SH-SY5Y (cell line): Measurements from ENCODE around the gene MTFP1.

Experiments used
- GATA2 ChIP-seq: IDR thresholded peaks from 2 replicates; pipeline ENCODE4 v1.6.1; 2011; ENCODE audit warnings: mild to moderate bottlenecking, low read depth, low read length
- GATA3 ChIP-seq: IDR thresholded peaks from 2 replicates; pipeline ENCODE4 v1.6.1; 2011; ENCODE audit warnings: low read depth, mild to moderate bottlenecking, low read length, moderate library complexity

DNA sequence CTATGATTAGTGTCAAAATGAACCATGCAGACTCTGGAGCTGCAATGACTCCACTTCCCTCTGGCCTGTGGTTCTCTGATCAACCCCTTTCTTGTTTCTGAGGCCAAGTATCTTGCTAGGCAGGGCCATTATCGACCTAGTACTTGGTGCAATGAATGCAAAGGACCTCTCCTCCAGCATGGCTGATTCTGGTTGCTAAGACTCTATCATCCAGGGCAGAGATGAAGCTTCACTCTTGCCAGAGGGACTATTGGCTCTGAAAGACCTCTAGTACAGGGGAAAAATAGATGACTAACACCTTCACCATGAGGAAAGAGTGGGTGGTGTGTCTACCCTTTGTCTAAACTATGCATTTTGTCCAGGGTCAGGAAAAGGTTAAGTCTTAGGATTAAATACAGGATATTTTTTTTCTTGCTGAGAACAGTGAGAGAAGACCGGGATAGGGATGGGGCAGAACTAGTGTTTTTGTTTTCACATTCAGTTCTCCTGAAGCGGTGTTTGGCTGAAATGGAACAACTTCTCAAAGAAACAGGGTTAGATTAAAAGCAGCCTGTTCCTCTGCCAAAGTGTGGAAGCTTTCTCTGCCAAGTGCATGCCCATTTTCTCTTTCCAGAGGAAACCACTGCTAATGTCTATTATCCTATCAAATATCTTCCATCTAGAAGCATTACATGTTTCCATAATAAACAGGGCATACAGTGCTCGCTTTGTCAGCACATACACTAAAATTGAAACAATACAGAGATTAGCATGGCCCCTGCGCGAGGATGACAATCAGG, 5.0 kb upstream of the MTFP1 start:
- TF ChIP-seq GATA2 (no peak), GATA3 (no peak)
